ENCODE measurements around the gene SAT1.
"Not testable (repeated sequence)": the region's sequence is repeated elsewhere in the genome, so short reads cannot be mapped to it uniquely, and the experiment has no call there.

DNA sequence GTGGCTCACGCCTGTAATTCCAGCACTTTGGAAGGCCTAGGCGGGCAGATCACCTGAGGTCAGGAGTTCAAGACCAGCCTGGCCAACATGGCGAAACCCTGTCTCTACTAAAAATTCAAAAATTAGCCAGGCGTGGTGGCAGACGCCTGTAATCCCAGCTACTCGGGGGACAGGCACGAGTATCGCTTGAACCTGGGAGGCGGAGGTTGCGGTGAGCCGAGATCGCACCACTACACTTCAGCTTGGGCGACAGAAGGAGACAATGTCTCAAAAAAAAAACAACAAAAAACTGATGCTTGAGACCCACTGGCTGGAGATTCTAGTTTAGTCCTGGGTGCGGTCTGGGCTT, 39.4 kb upstream of the SAT1 start:
- TF ChIP-seq CTCF, POLR2A (IDR thresholded peaks at IDR 0.05): not testable (repeated sequence)
